Gastrocnemius medialis (tissue), 4 donors: Measurements from ENCODE around the gene KLHL30.

ENCODE experiments used
- POLR2A ChIP-seq, 2 donors: fragments of 450-650 bp; IDR thresholded peaks; one replicate each; pipeline ENCODE4 v1.6.1; 2017; ENCODE audit warnings: antibody characterized with exemption in 2 of 2, mild to moderate bottlenecking in 2 of 2, moderate library complexity in 2 of 2
- TF ChIP-seq, protein P1 (sequence below), 5 experiments: fragments of 450-650 bp in 3 of 5; fragments of 200-600 bp in 2 of 5; sonication (generic) in 2 of 5; IDR thresholded peaks in 4 of 5; conservative IDR thresholded peaks in 1 of 5; 1 replicate in 4 of 5; 2 replicates in 1 of 5; pipeline ENCODE4 v1.5.1; 2016 to 2019; ENCODE audit warnings: antibody characterized with exemption in 5 of 5, mild to moderate bottlenecking in 3 of 5, moderate library complexity in 3 of 5

DNA sequence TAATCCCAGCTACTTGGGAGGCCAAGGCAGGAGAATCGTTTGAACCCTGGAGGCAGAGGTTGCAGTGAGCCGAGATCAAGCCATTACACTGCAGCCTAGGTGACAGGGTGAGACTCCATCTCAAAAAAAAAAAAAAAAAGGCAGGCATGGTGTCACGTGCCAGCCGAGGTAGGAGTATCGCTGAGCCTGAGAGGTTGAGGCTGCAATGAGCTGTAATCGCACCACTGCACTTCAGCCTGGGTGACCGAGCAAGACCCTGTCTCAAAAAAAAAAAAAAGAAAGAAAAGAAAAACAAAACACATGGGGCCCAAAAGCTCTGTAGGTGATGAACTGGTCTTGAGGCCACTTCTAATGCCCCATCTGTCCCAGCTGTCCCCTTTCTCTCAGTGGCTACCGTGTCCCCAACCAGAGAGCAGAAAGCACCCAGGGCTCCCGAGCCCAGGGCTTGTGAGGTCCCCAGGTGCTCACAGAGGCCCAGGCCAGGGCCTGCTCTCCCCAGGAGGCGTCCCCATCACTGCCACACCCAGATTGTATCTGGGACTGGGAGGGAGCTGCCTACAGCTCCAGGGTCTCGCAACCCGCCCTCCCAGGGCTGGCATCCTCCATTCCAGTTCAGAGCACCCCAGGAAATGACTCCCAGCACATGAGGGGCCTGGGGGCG lies 8.5 kb downstream of the KLHL30 start:
- TF ChIP-seq, protein P1, sequence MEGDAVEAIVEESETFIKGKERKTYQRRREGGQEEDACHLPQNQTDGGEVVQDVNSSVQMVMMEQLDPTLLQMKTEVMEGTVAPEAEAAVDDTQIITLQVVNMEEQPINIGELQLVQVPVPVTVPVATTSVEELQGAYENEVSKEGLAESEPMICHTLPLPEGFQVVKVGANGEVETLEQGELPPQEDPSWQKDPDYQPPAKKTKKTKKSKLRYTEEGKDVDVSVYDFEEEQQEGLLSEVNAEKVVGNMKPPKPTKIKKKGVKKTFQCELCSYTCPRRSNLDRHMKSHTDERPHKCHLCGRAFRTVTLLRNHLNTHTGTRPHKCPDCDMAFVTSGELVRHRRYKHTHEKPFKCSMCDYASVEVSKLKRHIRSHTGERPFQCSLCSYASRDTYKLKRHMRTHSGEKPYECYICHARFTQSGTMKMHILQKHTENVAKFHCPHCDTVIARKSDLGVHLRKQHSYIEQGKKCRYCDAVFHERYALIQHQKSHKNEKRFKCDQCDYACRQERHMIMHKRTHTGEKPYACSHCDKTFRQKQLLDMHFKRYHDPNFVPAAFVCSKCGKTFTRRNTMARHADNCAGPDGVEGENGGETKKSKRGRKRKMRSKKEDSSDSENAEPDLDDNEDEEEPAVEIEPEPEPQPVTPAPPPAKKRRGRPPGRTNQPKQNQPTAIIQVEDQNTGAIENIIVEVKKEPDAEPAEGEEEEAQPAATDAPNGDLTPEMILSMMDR (IDR thresholded peaks at IDR 0.05 in 4 of 5, conservative IDR thresholded peaks at IDR 0.05 in 1 of 5), result no peak
- TF ChIP-seq POLR2A (IDR thresholded peaks at IDR 0.05), result no peak
